Activated CD4-positive, alpha-beta T cell treated with anti-CD3 and anti-CD28 coated beads for 24 hours (primary cell): ENCODE measurements around the gene DIP2C.
"Not testable (repeated sequence)": the region's sequence is repeated elsewhere in the genome, so short reads cannot be mapped to it uniquely, and the experiment has no call there.

Experiments used
- DNase-seq, 2 donors: peaks; one replicate each; pipeline ENCODE4 v3.0.0-alpha.2; 2020; ENCODE audit warnings: low read depth in 2 of 2

Gene DIP2C

DNA sequence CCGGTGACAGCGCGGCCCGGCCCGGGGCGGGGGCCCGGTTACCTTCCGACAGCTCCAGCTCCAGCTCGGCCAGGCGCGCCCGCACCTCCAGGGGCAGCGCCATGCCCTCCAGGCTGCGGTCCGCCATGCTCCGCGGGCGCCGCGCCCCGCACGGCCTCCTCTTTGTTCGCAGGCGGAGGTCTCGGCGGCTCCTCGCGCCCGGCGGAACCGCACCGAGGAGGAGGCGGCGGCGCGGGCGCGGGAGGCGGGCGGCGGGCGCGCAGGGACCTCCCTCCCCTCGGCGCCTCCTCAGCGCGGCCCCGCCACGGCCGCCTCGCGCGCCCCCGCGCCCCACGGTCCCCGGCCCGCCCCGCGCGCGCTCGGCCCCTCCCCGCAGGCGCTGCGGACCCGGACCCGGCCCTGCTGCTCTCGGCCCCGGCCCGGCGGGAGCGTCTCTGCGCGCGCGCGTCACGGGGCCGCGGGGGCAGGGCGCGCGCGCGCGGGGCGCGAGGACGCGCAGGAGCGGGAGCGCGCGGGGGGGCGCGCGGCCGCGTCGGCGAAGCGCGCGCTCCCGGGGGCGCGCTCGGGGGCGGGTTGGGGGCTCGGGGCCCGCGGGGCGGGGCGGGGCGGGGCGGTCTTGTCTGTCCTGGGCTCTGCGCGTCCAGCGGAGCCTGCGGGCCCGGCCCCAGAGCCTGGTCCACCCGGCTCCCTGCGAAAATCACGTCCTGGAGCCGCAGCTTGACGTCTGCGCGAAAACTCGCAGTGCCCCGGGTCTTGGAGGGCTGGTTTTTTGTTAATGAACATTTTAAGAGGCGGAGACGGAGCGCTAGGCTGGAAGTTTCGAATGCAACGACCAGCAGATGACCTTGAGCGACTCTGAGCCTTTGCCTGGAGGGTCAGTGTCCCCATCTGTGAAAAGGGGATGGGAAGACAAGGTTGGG lies at the start of gene DIP2C:
TSS of gene DIP2C (minus strand) at position 217 of the 920 bp plus-strand sequence. CDS start at position 127, 90 bp downstream.
- no peak for DNase-seq

GRCh38 chr10:734481-734880 lies 45.0 kb upstream of the DIP2C start:
- DNase-seq: no peak

DNA sequence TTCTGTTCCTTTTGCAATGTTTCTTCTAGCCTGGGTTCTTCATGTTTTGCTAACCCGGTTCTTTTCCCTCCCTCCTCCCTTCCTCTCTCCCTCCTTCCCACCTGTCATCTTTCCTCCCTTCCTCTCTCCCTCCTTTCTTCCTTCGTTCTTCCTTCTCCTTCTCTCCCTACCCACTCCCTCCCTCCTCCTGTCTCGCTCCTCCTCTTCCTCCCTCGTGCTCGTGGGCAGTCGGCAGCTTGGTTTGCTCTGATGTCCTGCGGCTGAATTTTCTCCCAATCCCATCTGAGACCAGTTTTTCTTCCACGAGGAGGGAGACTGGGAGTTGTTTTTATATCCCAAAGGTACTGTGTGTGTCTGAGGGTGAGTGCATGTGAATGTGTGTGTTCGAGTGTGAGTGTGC lies 43.6 kb upstream of the DIP2C start:
- DNase-seq: no peak

DNA sequence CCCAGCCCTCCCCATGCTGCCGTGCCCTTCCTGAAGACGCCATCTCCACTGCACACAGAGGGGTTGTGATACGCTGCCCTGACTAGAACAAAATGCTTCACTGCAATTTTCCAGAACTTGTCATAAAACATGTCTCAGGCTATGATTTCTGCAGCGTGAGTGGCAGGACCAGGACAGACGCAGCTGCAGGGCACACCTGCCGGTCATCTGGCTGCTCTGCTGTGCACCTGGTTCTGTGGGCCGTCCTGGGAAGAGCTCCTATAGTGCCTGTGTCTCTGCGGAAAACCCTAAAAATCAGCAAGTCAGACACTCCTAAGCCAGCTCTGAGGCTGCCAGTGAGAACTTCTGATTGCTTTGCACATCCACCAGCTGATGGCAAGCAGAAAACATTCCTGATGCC lies 39.7 kb upstream of the DIP2C start:
- DNase-seq: no peak

- DNase-seq: no peak
Observed at GRCh38 chr10:728603-729002, 39.1 kb upstream of the DIP2C start.

DNA sequence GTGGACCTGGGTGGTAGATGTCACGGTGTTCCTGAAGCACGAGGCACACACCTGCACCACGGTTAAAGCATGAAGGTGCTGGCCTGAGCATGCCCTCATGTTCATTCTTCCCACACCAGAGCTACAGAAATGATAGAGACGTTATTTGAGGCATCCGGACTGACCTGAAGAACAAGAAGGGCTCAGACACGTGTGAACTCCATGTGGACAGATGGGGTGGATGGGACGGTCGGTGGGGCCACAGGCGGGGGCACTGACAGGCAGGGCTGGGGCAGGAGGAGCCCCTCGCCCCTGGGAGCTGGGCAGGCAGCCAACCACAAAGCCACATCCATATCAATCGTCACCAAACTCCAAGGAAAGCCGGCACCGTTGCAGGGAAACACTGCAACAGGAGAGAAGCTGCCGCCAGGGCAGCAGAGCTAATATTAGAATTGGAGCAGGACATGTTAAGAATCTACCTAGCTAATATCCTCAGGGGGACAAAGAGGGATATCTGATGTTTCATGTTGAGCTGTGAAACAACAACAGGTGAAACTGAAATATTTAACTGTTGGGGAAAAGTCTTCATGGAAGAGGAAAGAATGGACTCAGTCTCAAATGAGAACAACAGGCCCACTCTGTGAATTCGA lies 37.8 kb upstream of the DIP2C start:
- no peak for DNase-seq

GRCh38 chr10:725786-726185 lies 36.3 kb upstream of the DIP2C start:
- no peak for DNase-seq

DNA sequence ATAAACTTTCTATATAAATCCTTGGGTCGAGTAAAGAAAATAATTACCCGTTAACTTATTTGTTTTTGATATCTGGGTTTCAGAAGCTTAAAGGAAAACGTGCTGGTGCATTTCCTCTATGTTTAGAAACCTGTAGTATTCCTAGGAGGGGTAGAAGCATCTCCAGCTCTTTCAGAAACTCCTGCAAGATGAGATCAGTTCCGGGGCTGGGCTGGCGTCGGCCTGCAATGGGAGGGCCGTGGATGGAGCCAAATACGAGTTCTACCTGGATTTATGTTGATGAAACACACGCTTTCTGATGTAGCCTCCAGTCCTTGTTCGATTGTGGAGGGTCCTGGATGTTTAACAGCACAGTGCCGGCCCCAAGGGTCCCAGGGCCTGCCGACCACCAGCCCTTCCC lies 35.8 kb upstream of the DIP2C start:
- no peak for DNase-seq

DNA sequence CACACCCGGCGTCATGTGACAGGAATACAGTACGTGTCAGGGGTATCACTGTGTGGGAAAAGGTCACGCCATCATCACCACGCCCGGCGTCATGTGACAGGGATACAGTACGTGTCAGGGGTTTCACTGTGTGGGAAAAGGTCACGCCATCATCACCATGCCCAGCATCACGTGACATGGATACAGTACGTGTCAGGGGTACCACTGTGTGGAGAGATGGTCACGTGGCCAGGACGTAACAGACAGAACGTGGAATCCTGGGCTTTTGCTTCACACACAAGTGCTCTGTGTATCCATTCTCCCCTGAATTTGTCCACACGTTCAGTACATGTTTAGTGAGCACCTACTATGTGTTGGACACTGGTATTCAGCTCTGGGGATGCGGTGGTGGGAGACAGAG lies 34.5 kb upstream of the DIP2C start:
- no peak for DNase-seq

DNA sequence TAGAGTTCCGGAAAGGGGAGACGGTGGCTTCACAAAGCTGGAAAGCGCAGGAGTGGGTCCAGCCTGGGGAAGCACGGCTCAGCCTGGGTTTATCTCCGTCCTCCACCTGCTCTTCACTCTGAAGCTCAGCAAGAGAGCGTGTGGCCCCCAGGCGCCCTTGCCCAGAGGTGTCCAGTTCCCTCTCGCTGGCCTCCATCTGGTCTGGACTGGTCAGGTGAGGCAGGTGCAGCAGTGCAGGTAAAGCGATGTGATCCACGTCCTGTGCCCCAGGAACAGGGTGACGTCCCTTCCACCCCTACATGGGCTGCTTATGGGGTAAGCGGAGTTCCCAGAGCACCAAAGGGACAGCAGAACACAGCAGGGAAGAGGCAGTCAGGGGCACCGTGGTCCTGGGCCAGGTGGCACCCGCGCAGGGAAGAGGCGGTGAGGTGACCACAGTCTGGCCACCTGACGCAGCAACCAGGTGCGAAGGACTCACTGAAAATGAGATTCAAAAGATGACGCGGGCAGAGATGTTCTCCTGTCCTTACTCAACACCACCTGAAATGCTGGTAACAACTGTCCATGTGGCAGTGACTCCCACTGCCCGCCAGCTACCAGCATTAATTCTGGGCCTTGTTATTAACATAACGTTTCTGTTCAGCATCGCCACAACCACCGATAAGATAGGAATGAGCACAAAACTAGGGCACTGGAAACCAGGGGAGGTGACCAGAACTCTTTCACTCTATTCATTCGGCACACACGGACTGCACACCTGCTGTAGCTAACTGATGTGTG lies 33.0 kb upstream of the DIP2C start:
- DNase-seq: no peak

DNA sequence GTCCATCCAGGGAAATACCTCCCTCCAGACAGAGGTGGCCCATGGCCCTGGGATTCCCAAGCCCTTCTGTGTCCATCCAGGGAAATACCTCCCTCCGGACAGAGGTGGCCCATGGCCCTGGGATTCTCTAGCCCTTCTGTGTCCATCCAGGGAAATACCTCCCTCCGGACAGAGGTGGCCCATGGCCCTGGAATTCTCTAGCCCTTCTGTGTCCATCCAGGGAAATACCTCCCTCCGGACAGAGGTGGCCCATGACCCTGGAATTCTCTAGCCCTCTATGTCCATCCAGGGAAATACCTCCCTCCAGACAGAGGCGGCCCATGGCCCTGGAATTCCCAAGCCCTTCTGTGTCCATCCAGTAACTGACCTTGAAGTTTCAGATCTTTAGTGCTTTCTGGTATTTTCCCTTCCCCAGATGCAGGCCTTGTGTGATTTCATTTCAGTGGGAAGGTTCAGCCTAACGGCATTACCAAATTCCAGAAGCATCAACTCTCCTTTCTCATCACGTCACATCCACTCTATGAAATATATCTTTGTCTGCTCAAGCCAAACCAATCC lies 28.8 kb upstream of the DIP2C start:
- no peak for DNase-seq

DNA sequence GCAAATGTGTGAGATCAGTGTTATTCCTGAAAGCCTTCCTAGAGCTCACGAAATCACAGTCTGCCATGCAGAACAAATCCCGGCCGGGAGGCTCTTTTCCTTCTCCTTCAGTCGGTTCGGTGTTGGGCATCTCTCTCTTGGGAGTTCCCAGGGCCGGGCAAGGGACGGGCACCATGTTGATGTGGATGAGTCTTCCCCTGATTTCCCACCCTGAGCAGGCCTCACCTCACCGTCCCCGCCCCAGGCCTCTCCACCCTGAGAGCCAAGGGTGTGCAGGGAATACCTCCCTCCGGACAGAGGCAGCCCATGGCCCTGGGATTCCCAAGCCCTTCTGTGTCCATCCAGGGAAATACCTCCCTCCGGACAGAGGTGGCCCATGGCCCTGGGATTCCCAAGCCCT lies 28.0 kb upstream of the DIP2C start:
- DNase-seq: no peak

- DNase-seq: no peak
Observed at GRCh38 chr10:716821-717220, 27.4 kb upstream of the DIP2C start.

- DNase-seq: no peak
Observed at GRCh38 chr10:714214-714613, 24.7 kb upstream of the DIP2C start.

DNA sequence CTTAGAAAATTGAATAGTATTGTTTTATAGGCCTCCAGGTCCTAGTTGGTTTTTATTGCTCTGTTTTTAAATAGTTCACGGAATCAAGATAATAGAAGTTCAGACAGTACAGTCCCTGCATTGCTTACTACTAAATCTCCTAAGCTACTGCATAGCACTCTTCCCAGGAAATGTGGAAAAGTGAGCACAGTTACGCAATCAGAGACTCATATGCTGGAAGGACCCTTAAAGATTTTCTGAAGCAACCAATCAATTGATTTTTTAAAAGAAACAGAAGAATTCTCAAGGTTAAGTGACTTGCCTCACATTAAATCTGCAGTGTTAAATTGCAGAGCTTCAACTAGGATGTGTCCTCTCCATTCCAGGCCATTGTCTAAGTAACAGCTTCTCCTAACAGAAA lies 23.1 kb upstream of the DIP2C start:
- no peak for DNase-seq

DNA sequence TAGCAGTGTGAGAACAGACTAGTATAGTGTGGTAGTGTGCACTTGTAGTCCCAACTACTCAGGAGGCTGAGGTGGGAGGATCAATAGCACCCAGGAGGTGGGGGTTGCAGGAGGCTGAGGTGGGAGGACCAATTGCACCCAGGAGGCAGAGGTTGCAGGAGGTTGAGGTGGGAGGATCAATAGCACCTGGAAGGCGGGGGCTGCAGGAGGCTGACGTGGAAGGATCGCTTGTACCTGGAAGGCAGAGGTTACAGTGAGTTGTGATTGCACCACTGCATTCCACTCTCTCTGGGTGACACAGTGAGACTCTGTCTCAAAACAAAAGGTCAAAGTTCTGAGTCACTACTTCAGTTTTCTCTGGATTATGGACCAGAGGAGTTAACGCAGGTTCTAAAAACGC lies 22.6 kb upstream of the DIP2C start:
- DNase-seq: no peak

- DNase-seq: no peak
Observed at GRCh38 chr10:707861-708260, 18.4 kb upstream of the DIP2C start.

- DNase-seq: no peak
Observed at GRCh38 chr10:707456-707855, 18.0 kb upstream of the DIP2C start.

DNA sequence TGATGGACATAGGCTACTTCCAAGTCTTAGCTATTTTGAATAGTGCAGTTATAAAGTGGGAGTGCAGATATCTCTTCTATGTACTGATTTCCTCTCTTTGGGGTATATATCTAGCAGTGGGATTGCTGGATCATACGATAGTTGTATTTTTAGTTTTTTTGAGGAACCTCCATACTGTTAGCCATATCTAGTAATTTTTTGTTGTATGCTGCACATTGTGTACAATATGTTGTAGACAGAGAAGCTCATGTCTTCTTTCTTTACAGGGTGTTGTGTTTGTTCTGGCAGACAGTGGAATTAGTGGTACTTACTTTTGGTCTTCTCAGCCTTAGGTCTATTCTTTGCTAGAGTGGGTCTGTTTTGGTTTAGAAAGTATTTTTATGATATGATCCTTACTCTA lies 13.7 kb upstream of the DIP2C start:
- DNase-seq: no peak

DNA sequence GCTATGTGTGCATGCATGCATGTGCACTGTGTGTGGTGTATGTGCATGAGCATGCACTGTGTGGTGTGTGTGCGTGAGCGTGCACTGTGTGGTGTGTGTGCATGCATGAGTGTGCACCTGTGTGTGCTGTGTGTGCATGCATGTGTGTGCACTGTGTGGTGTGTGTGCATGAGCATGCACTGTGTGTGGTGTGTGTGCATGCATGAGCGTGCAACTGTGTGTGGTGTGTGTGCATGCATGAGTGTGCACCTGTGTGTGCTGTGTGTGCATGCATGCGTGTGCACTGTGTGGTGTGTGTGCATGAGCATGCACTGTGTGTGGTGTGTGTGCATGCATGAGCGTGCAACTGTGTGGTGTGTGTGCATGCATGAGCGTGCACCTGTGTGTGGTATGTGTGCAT lies 10.7 kb upstream of the DIP2C start:
- DNase-seq: not testable (repeated sequence)

DNA sequence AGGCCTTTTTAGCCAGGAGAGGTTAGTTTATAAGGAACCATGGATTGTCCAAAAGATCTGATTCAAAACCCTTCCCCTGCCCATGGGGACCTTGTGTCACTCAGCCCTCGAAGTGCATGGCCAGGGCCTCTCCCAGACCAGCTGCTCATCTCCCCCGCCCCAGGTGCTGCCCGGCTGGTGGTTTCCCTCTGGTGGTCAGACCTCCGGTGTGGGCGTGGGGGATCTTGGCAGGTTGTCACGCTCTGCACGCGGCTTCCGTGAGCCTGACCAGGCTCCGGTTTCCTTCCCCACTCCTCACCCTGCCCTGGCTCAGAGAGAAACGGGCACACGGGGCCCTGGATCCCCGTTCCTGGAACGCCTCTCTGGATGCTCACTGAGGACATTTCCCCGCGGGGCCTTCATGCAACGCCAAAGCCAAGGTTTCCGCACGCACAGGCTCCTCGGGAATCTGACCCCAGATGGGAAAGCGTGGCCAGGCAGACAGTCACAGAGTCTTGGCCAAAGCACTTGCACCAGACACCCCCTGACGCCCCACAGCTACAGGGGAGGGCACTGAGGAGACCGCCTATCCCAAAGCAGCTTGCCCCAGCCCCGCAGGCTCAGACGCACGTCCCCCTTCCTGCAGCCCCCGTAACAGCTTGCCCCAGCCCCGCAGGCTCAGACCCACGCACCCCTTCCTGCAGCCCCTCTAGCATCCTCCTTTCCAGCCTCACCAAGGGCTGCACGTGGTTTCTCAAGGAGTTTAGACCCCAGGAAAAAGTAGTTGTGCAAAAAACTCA lies 7.8 kb upstream of the DIP2C start:
- no peak for DNase-seq
